SK-N-SH (cell line): ENCODE data around the gene METTL24. TPM values are rescaled to one million over a fixed set of nuclear protein-coding genes. Genes with fewer than 3 reads are reported as not detected.
"Not testable (repeated sequence)": the region's sequence is repeated elsewhere in the genome, so short reads cannot be mapped to it uniquely, and the experiment has no call there.

Source experiments
- CTCF ChIA-PET: fragments of 300-600, 350-600 bp; formaldehyde crosslinking; extraction: SDS; loops from one replicate; lab custom pipeline; 2021; lab: Yijun Ruan, JAX
- POLR2A ChIA-PET: fragments of 350-600 bp; sonication (Branson Sonifier 250); formaldehyde crosslinking; extraction: SDS; loops from one replicate; lab custom pipeline; 2020; ENCODE audit warnings: antibody characterized with exemption, inconsistent platforms; lab: Yijun Ruan, JAX
- DNase-seq: peaks from one replicate; pipeline ENCODE4 v3.0.0; 2012
- H2AFZ ChIP-seq: fragments of 200-600 bp; sonication (generic); 2 replicates; pipeline ENCODE4 v1.8.1; 2016; ENCODE audit warnings: antibody characterized with exemption, mild to moderate bottlenecking, low read depth
- H3F3A ChIP-seq: fragments of 200-600 bp; sonication (generic); replicated peaks from 2 replicates; pipeline ENCODE3; 2016; ENCODE audit warnings: antibody characterized with exemption, mild to moderate bottlenecking; ENCODE audit not compliant: insufficient read depth
- H3K27ac ChIP-seq, 2 experiments: fragments of 200-500 bp in 1 of 2; fragments of 200-600 bp in 1 of 2; sonication (Bioruptor generic) in 1 of 2; sonication (generic), shearing (Covaris generic) in 1 of 2; 2 replicates each; pipeline versions ENCODE4 v1.5.1 to v1.6.1; 2014 to 2016; ENCODE audit warnings: low read depth in 2 of 2, inconsistent platforms in 1 of 2, low read length in 1 of 2, mild to moderate bottlenecking in 1 of 2, mixed read lengths in 1 of 2
- H3K27me3 ChIP-seq: fragments of 200-600 bp; sonication (generic), shearing (Covaris generic); 2 replicates; pipeline ENCODE4 v1.6.1; 2016; ENCODE audit warnings: mixed run types; ENCODE audit not compliant: insufficient read depth
- H3K36me3 ChIP-seq, 2 experiments: fragments of 200-500 bp in 1 of 2; fragments of 200-600 bp in 1 of 2; sonication (Bioruptor generic) in 1 of 2; sonication (generic) in 1 of 2; replicated peaks in 1 of 2; 2 replicates each; pipeline versions ENCODE3 to v1.5.1; 2014 to 2016; ENCODE audit warnings: low read length in 1 of 2, mild to moderate bottlenecking in 1 of 2; ENCODE audit not compliant: insufficient read depth in 2 of 2, control insufficient read depth in 1 of 2
- H3K4me1 ChIP-seq, 2 experiments: fragments of 200-500 bp in 1 of 2; fragments of 200-600 bp in 1 of 2; sonication (Bioruptor generic) in 1 of 2; sonication (generic), shearing (Covaris generic) in 1 of 2; 2 replicates each; pipeline versions ENCODE4 v1.5.1 to v1.6.1; 2014 to 2016; ENCODE audit warnings: low read depth in 1 of 2, low read length in 1 of 2, mixed run types in 1 of 2; ENCODE audit not compliant: insufficient read depth in 2 of 2, control insufficient read depth in 1 of 2
- H3K4me2 ChIP-seq: fragments of 200-600 bp; sonication (generic), shearing (Covaris generic); 2 replicates; pipeline ENCODE4 v1.6.1; 2017; ENCODE audit warnings: mixed run types
- H3K4me3 ChIP-seq, 2 experiments: fragments of 200-500 bp in 1 of 2; fragments of 200-600 bp in 1 of 2; sonication (Bioruptor generic) in 1 of 2; sonication (generic), shearing (Covaris generic) in 1 of 2; 2 replicates each; pipeline versions ENCODE4 v1.5.1 to v1.8.1; 2014 to 2016; ENCODE audit warnings: low read depth in 2 of 2, inconsistent platforms in 1 of 2, low read length in 1 of 2, mild to moderate bottlenecking in 1 of 2, mixed read lengths in 1 of 2, moderate library complexity in 1 of 2
- H3K79me2 ChIP-seq: fragments of 200-600 bp; sonication (generic); 2 replicates; pipeline ENCODE4 v1.8.1; 2017; ENCODE audit warnings: mild to moderate bottlenecking; ENCODE audit not compliant: insufficient read depth
- H3K9ac ChIP-seq: fragments of 200-600 bp; sonication (generic); 2 replicates; pipeline ENCODE4 v1.6.1; 2017; ENCODE audit warnings: mixed run types
- H3K9me2 ChIP-seq: fragments of 200-600 bp; sonication (generic); 2 replicates; pipeline ENCODE4 v1.6.1; 2017; ENCODE audit warnings: mixed run types
- H3K9me3 ChIP-seq: fragments of 200-600 bp; sonication (generic); 2 replicates; pipeline ENCODE4 v1.6.1; 2017; ENCODE audit warnings: mixed run types, mild to moderate bottlenecking, moderate library complexity
- H4K20me1 ChIP-seq: fragments of 200-600 bp; sonication (generic); 2 replicates; pipeline ENCODE4 v1.6.1; 2017; ENCODE audit warnings: mild to moderate bottlenecking, mixed run types; ENCODE audit not compliant: insufficient read depth
- EP300 ChIP-seq, 2 experiments: IDR thresholded peaks; 2 replicates each; pipeline versions ENCODE4 v1.4.0 to v1.6.1; 2012; ENCODE audit warnings: borderline replicate concordance in 1 of 2, low read depth in 1 of 2, low read length in 1 of 2
- FOSL2 ChIP-seq: IDR thresholded peaks from 2 replicates; pipeline ENCODE4 v1.4.0; 2012; ENCODE audit warnings: low read depth, mild to moderate bottlenecking, moderate library complexity, borderline replicate concordance
- FOXJ3 ChIP-seq: sonication (generic); formaldehyde crosslinking; IDR thresholded peaks from 2 replicates; pipeline ENCODE4 v1.5.1; 2020; ENCODE audit warnings: mild to moderate bottlenecking, missing genetic modification reagents
- GATA2 ChIP-seq: sonication (generic); formaldehyde crosslinking; IDR thresholded peaks from 2 replicates; pipeline ENCODE4 v1.5.0; 2020; ENCODE audit warnings: mild to moderate bottlenecking, missing genetic modification reagents
- NRF1 ChIP-seq: IDR thresholded peaks from 2 replicates; pipeline ENCODE4 v1.6.1; 2012; ENCODE audit warnings: low read depth, mild to moderate bottlenecking, low read length
- RXRA ChIP-seq: IDR thresholded peaks from 2 replicates; pipeline ENCODE4 v1.4.0; 2012; ENCODE audit warnings: low read depth, mild to moderate bottlenecking, borderline replicate concordance
- SIN3A ChIP-seq: IDR thresholded peaks from 2 replicates; pipeline ENCODE4 v1.6.1; 2012; ENCODE audit warnings: low read depth, mild to moderate bottlenecking, low read length, moderate library complexity, borderline replicate concordance
- TAF1 ChIP-seq: IDR thresholded peaks from 2 replicates; pipeline ENCODE4 v1.6.1; 2012; ENCODE audit warnings: low read depth, mild to moderate bottlenecking, low read length, moderate library complexity, borderline replicate concordance
- TEAD4 ChIP-seq: IDR thresholded peaks from 2 replicates; pipeline ENCODE4 v1.4.0; 2012; ENCODE audit warnings: mild to moderate bottlenecking, borderline replicate concordance; ENCODE audit not compliant: insufficient read depth
- USF2 ChIP-seq: fragments of 150-350 bp; IDR thresholded peaks from 2 replicates; pipeline ENCODE4 v1.6.1; 2017; ENCODE audit warnings: antibody characterized with exemption, low read length, low read depth, borderline replicate concordance
- WGBS: methylation state at CpG from one replicate; pipeline ENCODE4 v1.1.6; 2017; ENCODE audit warnings: low lambda C conversion rate; 5-methylcytosine and 5-hydroxymethylcytosine counted together
- polyA plus RNA-seq, 3 experiments: library from polyadenylated mRNA; depleted of rRNA; stranded (reverse); fragments of >200 nt; gene quantifications; 2 replicates each; pipeline ENCODE4 v1.2.3, GENCODE V29; 2012
- TF ChIP-seq, protein P1 (sequence below): IDR thresholded peaks from 2 replicates; pipeline ENCODE4 v1.4.0; 2012; ENCODE audit warnings: low read depth
- TF ChIP-seq, protein P2 (sequence below): IDR thresholded peaks from 2 replicates; pipeline ENCODE4 v1.4.0; 2012; ENCODE audit warnings: low read depth, borderline replicate concordance
- TF ChIP-seq, protein P3 (sequence below): IDR thresholded peaks from 2 replicates; pipeline ENCODE4 v1.4.0; 2012; ENCODE audit warnings: low read depth, borderline replicate concordance

Gene METTL24
- polyA plus RNA-seq, 1 of the 3 experiments (the other 2 are of a cell fraction), result not detected

DNA sequence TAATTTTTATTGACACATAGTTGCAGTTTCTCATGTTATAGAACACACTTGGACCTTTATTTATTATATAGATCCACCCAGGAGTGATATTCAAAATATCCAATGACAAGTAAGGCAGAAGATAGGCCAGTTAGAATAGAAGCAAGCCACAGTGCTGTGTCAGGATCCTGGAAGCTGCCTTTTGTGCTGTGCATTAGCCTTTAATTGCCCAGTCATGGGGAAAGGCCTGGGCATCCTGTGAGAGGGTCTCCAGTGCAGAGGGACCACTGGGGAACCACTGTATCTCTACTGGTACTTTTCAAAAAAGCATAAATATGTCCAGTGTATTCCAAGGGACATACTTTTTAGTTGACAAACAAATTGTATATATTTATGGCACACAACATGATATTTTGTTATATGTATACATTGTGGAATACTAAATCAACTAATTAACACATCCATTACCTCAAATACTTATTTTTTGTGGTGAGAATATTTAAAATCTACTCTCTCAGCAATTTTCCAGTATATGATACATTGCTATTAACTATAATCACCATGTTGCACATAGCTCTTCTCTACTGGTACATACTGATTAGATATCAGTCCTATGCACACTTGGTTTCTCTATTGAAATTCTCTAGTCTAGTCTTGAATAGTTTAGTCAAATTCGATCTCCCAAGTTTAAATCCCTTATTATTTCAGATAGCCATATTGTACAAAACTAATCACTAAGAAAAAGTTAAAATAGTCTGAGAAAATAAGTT is 118.4 kb downstream of the METTL24 start:
- Histone ChIP-seq H3K9me2 (no peaks in the 10 kb centered on the region), H3K27ac (no peak overlapping the region), H2AFZ (no peak overlapping the region), H3K4me1 (no peaks in the 10 kb centered on the region), H3F3A (no peaks in the 10 kb centered on the region), H3K79me2 (no peaks in the 10 kb centered on the region), H3K27me3 (no peaks in the 10 kb centered on the region), H3K4me3 (no peak overlapping the region), H3K9ac (no peak overlapping the region), H3K9me3 (no peaks in the 10 kb centered on the region), H3K36me3 (peaks cover 0 to 16% of the 10 kb centered on the region in 2 experiments), H4K20me1 (no peaks in the 10 kb centered on the region), H3K4me2 (no peak overlapping the region)
- no peak for DNase-seq
- CTCF ChIA-PET, result no interaction called here
- TF ChIP-seq TEAD4, result no peak
- TF ChIP-seq NRF1, result no peak
- no peak for TF ChIP-seq FOSL2
- TF ChIP-seq, protein P1, sequence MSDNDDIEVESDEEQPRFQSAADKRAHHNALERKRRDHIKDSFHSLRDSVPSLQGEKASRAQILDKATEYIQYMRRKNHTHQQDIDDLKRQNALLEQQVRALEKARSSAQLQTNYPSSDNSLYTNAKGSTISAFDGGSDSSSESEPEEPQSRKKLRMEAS, result no peak
- no peak for TF ChIP-seq RXRA
- TF ChIP-seq, protein P2, sequence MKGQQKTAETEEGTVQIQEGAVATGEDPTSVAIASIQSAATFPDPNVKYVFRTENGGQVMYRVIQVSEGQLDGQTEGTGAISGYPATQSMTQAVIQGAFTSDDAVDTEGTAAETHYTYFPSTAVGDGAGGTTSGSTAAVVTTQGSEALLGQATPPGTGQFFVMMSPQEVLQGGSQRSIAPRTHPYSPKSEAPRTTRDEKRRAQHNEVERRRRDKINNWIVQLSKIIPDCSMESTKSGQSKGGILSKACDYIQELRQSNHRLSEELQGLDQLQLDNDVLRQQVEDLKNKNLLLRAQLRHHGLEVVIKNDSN, result no peak
- no peak for TF ChIP-seq FOXJ3 (CRISPR knock-in tag)
- TF ChIP-seq EP300 (IDR thresholded peaks at IDR 0.05; ENCODE audit: borderline replicate concordance in 1 of 2, low read depth in 1 of 2, low read length in 1 of 2), result no peak
- 89% methylated on average over 1 of the region's 1 CpG for WGBS
- POLR2A ChIA-PET, result no interaction called here

- H4K20me1 ChIP-seq, H3K9ac ChIP-seq, H3F3A ChIP-seq, H3K4me1 ChIP-seq, H3K4me2 ChIP-seq, H3K79me2 ChIP-seq, POLR2A ChIA-PET, H3K9me3 ChIP-seq, H3K27me3 ChIP-seq, DNase-seq, H3K9me2 ChIP-seq, H3K27ac ChIP-seq, H2AFZ ChIP-seq, H3K4me3 ChIP-seq: not testable (repeated sequence)
- WGBS, result 95% methylated on average over 1 of the region's 1 CpG
- CTCF ChIA-PET, result interaction anchor here (1.8 kb wide), 1 partner anchor 106 kb away, joined by 6 read pairs; no protein-coding TSS in a partner anchor
- H3K36me3 ChIP-seq, result peaks cover 0 to 16% of the 10 kb centered on the region in 2 experiments
These were observed 122.1 kb downstream of the METTL24 start for GRCh38 chr6:110236007-110236406.

GRCh38 chr6:110233770-110234374 is 124.3 kb downstream of the METTL24 start:
- Histone ChIP-seq H3K4me3 (no peak overlapping the region), H4K20me1 (no peaks in the 10 kb centered on the region), H3K9me3 (no peaks in the 10 kb centered on the region), H3K4me2 (no peak overlapping the region), H3K27ac (no peak overlapping the region), H3K36me3 (peaks cover 12 to 27% of the 10 kb centered on the region in 2 experiments), H3F3A (no peaks in the 10 kb centered on the region), H3K4me1 (no peaks in the 10 kb centered on the region), H3K9ac (no peak overlapping the region), H2AFZ (no peak overlapping the region), H3K79me2 (no peaks in the 10 kb centered on the region), H3K9me2 (no peaks in the 10 kb centered on the region), H3K27me3 (no peaks in the 10 kb centered on the region)
- no peak for DNase-seq
- POLR2A ChIA-PET, result no interaction called here
- TF ChIP-seq GATA2, result no peak
- no peak for TF ChIP-seq TAF1
- TF ChIP-seq, protein P3, sequence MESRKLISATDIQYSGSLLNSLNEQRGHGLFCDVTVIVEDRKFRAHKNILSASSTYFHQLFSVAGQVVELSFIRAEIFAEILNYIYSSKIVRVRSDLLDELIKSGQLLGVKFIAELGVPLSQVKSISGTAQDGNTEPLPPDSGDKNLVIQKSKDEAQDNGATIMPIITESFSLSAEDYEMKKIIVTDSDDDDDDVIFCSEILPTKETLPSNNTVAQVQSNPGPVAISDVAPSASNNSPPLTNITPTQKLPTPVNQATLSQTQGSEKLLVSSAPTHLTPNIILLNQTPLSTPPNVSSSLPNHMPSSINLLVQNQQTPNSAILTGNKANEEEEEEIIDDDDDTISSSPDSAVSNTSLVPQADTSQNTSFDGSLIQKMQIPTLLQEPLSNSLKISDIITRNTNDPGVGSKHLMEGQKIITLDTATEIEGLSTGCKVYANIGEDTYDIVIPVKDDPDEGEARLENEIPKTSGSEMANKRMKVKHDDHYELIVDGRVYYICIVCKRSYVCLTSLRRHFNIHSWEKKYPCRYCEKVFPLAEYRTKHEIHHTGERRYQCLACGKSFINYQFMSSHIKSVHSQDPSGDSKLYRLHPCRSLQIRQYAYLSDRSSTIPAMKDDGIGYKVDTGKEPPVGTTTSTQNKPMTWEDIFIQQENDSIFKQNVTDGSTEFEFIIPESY, result no peak
- no peak for TF ChIP-seq FOSL2
- TF ChIP-seq NRF1, result no peak
- no peak for TF ChIP-seq SIN3A
- TF ChIP-seq FOXJ3 (CRISPR knock-in tag), result no peak
- TF ChIP-seq USF2, result no peak
- 93% methylated on average over 2 of the region's 2 CpGs for WGBS
- CTCF ChIA-PET, result interaction anchor here (1.4 kb wide), 1 partner anchor 156 kb away, joined by 3 read pairs; no protein-coding TSS in a partner anchor
